H1 (cell line): Measurements from ENCODE around the gene STARD4. TPM values are rescaled to one million over a fixed set of nuclear protein-coding genes. Genes with fewer than 3 reads are reported as not detected.

Experiments
- CTCF ChIA-PET: fragments of 300-600 bp; sonication (Branson Sonifier 250); formaldehyde crosslinking; loops from one replicate; lab custom pipeline; 2021; ENCODE audit not compliant: partially characterized antibody; lab: Charles Lee
- POLR2A ChIA-PET: fragments of 300-600 bp; sonication (Branson Sonifier 250); formaldehyde crosslinking; loops from one replicate; lab custom pipeline; 2021; ENCODE audit warnings: inconsistent platforms; ENCODE audit not compliant: partially characterized antibody; lab: Charles Lee
- DNase-seq, 2 experiments: peaks; one replicate each; pipeline versions ENCODE4 v3.0.0 to v3.0.0-alpha.2; 2010 to 2022; ENCODE audit warnings: low spot score in 2 of 2, low read depth in 1 of 2, mixed read lengths in 1 of 2
- FAIRE-seq: peaks from 2 replicates; lab custom pipeline; 2011; peaks lifted over from hg19 to GRCh38; lab: Jason Lieb, UNC
- H2AFZ ChIP-seq: 2 replicates; pipeline ENCODE4 v1.8.1; 2012; ENCODE audit warnings: low read length, inconsistent platforms
- H2AK5ac ChIP-seq: 2 replicates; pipeline ENCODE4 v1.6.1; 2013; ENCODE audit warnings: low read depth, low read length
- H2BK120ac ChIP-seq: replicated peaks from 2 replicates; pipeline ENCODE3; 2013; ENCODE audit warnings: low read depth, low read length, inconsistent platforms
- H2BK12ac ChIP-seq: 2 replicates; pipeline ENCODE4 v1.6.1; 2013; ENCODE audit warnings: low read depth, low read length
- H2BK15ac ChIP-seq: 2 replicates; pipeline ENCODE4 v1.6.1; 2013; ENCODE audit warnings: low read length
- H2BK20ac ChIP-seq: 2 replicates; pipeline ENCODE4 v1.6.1; 2013; ENCODE audit warnings: low read length
- H2BK5ac ChIP-seq: 2 replicates; pipeline ENCODE4 v1.6.1; 2013; ENCODE audit warnings: low read depth, low read length
- H3K14ac ChIP-seq: 2 replicates; pipeline ENCODE4 v1.6.1; 2013; ENCODE audit warnings: inconsistent platforms; ENCODE audit not compliant: insufficient read length
- H3K18ac ChIP-seq: 2 replicates; pipeline ENCODE4 v1.6.1; 2013; ENCODE audit warnings: low read length; ENCODE audit errors: extremely low read depth
- H3K23ac ChIP-seq: 2 replicates; pipeline ENCODE4 v1.6.1; 2013; ENCODE audit warnings: inconsistent platforms; ENCODE audit not compliant: insufficient read length
- H3K23me2 ChIP-seq: 2 replicates; pipeline ENCODE4 v1.6.1; 2013; ENCODE audit warnings: low read depth, low read length
- H3K27ac ChIP-seq: 2 replicates; pipeline ENCODE4 v1.6.1; 2011; ENCODE audit warnings: low read depth, low read length, inconsistent platforms
- H3K27me3 ChIP-seq, 4 experiments: replicated peaks in 1 of 4; 1 replicate in 1 of 4; 2 replicates in 3 of 4; pipeline versions ENCODE4 v1.6.1 to v1.8.1; 2011 to 2013; ENCODE audit warnings: low read length in 3 of 4, mild to moderate bottlenecking in 3 of 4, inconsistent platforms in 2 of 4, mixed read lengths in 2 of 4, moderate library complexity in 1 of 4; ENCODE audit not compliant: control insufficient read depth in 3 of 4, insufficient read depth in 3 of 4; ENCODE audit errors: extremely low read depth in 1 of 4
- H3K36me3 ChIP-seq, 4 experiments: 2 replicates each; pipeline versions ENCODE4 v1.6.1 to v1.8.1; 2011 to 2013; ENCODE audit warnings: mild to moderate bottlenecking in 4 of 4, low read length in 3 of 4, moderate library complexity in 2 of 4, control low read depth in 1 of 4, inconsistent platforms in 1 of 4; ENCODE audit not compliant: insufficient read depth in 4 of 4, control insufficient read depth in 2 of 4
- H3K4ac ChIP-seq: replicated peaks from 2 replicates; pipeline ENCODE3; 2013; ENCODE audit warnings: low read length, low read depth, mixed read lengths, inconsistent platforms; ENCODE audit not compliant: insufficient read length
- H3K4me1 ChIP-seq, 4 experiments: replicated peaks in 1 of 4; 1 replicate in 1 of 4; 2 replicates in 3 of 4; pipeline versions ENCODE4 v1.6.1 to v1.8.1; 2011 to 2013; ENCODE audit warnings: low read length in 3 of 4, inconsistent platforms in 2 of 4, mixed read lengths in 1 of 4; ENCODE audit not compliant: insufficient read depth in 4 of 4, control insufficient read depth in 3 of 4
- H3K4me2 ChIP-seq, 2 experiments: 2 replicates each; pipeline versions ENCODE4 v1.6.1 to v1.8.1; 2011 to 2013; ENCODE audit warnings: low read depth in 2 of 2, low read length in 2 of 2, control low read depth in 1 of 2, inconsistent platforms in 1 of 2, mild to moderate bottlenecking in 1 of 2; ENCODE audit not compliant: insufficient read depth in 1 of 2
- H3K4me3 ChIP-seq, 4 experiments: fragments of 200-600, 300-600 bp in 1 of 4; sonication (generic), shearing (Covaris generic), sonication (Bioruptor Twin) in 1 of 4; 2 replicates each; pipeline versions ENCODE4 v1.5.1 to v1.8.1; 2011 to 2016; ENCODE audit warnings: low read length in 4 of 4, low read depth in 3 of 4, control low read depth in 2 of 4, inconsistent platforms in 2 of 4, mild to moderate bottlenecking in 2 of 4, mixed read lengths in 1 of 4, moderate library complexity in 1 of 4; ENCODE audit not compliant: insufficient read depth in 2 of 4; ENCODE audit errors: extremely low read depth in 1 of 4
- H3K56ac ChIP-seq: replicated peaks from 2 replicates; pipeline ENCODE3; 2013; ENCODE audit warnings: low read depth, mild to moderate bottlenecking, mixed read lengths, low read length, inconsistent platforms; ENCODE audit not compliant: insufficient read length
- H3K79me1 ChIP-seq: 2 replicates; pipeline ENCODE4 v1.6.1; 2013; ENCODE audit warnings: low read depth, low read length, control low read depth
- H3K79me2 ChIP-seq, 2 experiments: 2 replicates each; pipeline versions ENCODE4 v1.6.1 to v1.8.1; 2012 to 2013; ENCODE audit warnings: low read length in 2 of 2, mild to moderate bottlenecking in 2 of 2, inconsistent platforms in 1 of 2; ENCODE audit not compliant: insufficient read depth in 2 of 2, control insufficient read depth in 1 of 2
- H3K9ac ChIP-seq, 4 experiments: replicated peaks in 1 of 4; 1 replicate in 1 of 4; 2 replicates in 3 of 4; pipeline versions ENCODE4 v1.6.1 to v1.8.1; 2011 to 2013; ENCODE audit warnings: low read depth in 3 of 4, low read length in 3 of 4, control low read depth in 2 of 4, mild to moderate bottlenecking in 2 of 4, moderate library complexity in 2 of 4, inconsistent platforms in 1 of 4; ENCODE audit errors: extremely low read depth in 1 of 4
- H3K9me3 ChIP-seq, 2 experiments: 2 replicates each; pipeline versions ENCODE4 v1.6.1 to v1.8.1; 2012 to 2013; ENCODE audit warnings: mild to moderate bottlenecking in 2 of 2, moderate library complexity in 2 of 2, control low read depth in 1 of 2, inconsistent platforms in 1 of 2, low read depth in 1 of 2, low read length in 1 of 2, mixed read lengths in 1 of 2; ENCODE audit not compliant: insufficient read depth in 2 of 2
- H4K20me1 ChIP-seq, 2 experiments: replicated peaks in 1 of 2; 2 replicates each; pipeline versions ENCODE3 to v1.8.1; 2011 to 2013; ENCODE audit warnings: inconsistent platforms in 2 of 2, low read length in 2 of 2, mild to moderate bottlenecking in 1 of 2; ENCODE audit not compliant: insufficient read depth in 2 of 2, control insufficient read depth in 1 of 2
- H4K5ac ChIP-seq: 2 replicates; pipeline ENCODE4 v1.6.1; 2013; ENCODE audit warnings: low read length, low read depth, mixed read lengths, inconsistent platforms; ENCODE audit not compliant: insufficient read length
- H4K8ac ChIP-seq: 2 replicates; pipeline ENCODE4 v1.8.0; 2013; ENCODE audit warnings: mild to moderate bottlenecking, moderate library complexity, low read length, inconsistent platforms; ENCODE audit not compliant: insufficient read depth; ENCODE audit errors: extremely low read depth
- H4K91ac ChIP-seq: replicated peaks from 2 replicates; pipeline ENCODE3; 2013; ENCODE audit warnings: low read length, mixed read lengths, inconsistent platforms; ENCODE audit not compliant: insufficient read length
- FOSL1 ChIP-seq: IDR thresholded peaks from 2 replicates; pipeline ENCODE4 v1.6.1; 2011; ENCODE audit warnings: mild to moderate bottlenecking, low read depth, low read length, moderate library complexity; ENCODE audit not compliant: insufficient read depth
- GTF2F1 ChIP-seq: IDR thresholded peaks from 2 replicates; pipeline ENCODE4 v1.6.1; 2012; ENCODE audit warnings: low read depth, low read length, improper control_type of control experiment, borderline replicate concordance
- POLR2A ChIP-seq, 2 experiments: IDR thresholded peaks; 1 replicate in 1 of 2; 2 replicates in 1 of 2; pipeline ENCODE4 v1.6.1; 2011; ENCODE audit warnings: low read depth in 2 of 2, low read length in 2 of 2, mild to moderate bottlenecking in 2 of 2; ENCODE audit errors: control extremely low read depth in 1 of 2
- RAD21 ChIP-seq, 2 experiments: IDR thresholded peaks in 1 of 2; conservative IDR thresholded peaks in 1 of 2; 2 replicates each; pipeline ENCODE4 v1.6.1; 2011; ENCODE audit warnings: low read depth in 2 of 2, low read length in 2 of 2, improper control_type of control experiment in 1 of 2, inconsistent platforms in 1 of 2, mild to moderate bottlenecking in 1 of 2, moderate library complexity in 1 of 2
- SIN3A ChIP-seq, 2 experiments: IDR thresholded peaks in 1 of 2; conservative IDR thresholded peaks in 1 of 2; 2 replicates each; pipeline ENCODE4 v1.6.1; 2011 to 2012; ENCODE audit warnings: low read length in 2 of 2, improper control_type of control experiment in 1 of 2, low read depth in 1 of 2, mild to moderate bottlenecking in 1 of 2
- SP4 ChIP-seq: IDR thresholded peaks from 2 replicates; pipeline ENCODE4 v1.6.1; 2012; ENCODE audit warnings: low read length, inconsistent platforms
- SRF ChIP-seq: IDR thresholded peaks from 2 replicates; pipeline ENCODE4 v1.6.1; 2011; ENCODE audit warnings: mild to moderate bottlenecking, low read depth, low read length, moderate library complexity
- TAF7 ChIP-seq: optimal IDR thresholded peaks from 2 replicates; pipeline ENCODE3; 2011; ENCODE audit warnings: low read depth, mild to moderate bottlenecking, inconsistent platforms, low read length, moderate library complexity, borderline replicate concordance
- ZNF274 ChIP-seq: IDR thresholded peaks from 2 replicates; pipeline ENCODE4 v1.7.0; 2012; ENCODE audit warnings: low read length, borderline replicate concordance; ENCODE audit errors: extremely low read depth
- WGBS, 2 experiments: shearing (Covaris generic) in 1 of 2; methylation state at CpG; one replicate each; pipeline versions ENCODE4 v1.1.6 to v1.1.7; 2013 to 2015; ENCODE audit warnings: low lambda C conversion rate in 2 of 2, mixed read lengths in 2 of 2, inconsistent platforms in 1 of 2, low coverage in 1 of 2, missing lambda C conversion rate in 1 of 2; ENCODE audit not compliant: insufficient replicate concordance in 2 of 2, insufficient coverage in 1 of 2, insufficient read length in 1 of 2; ENCODE audit errors: extremely low coverage in 1 of 2, missing lambda C conversion rate in 1 of 2; 5-methylcytosine and 5-hydroxymethylcytosine counted together
- polyA plus RNA-seq, 7 experiments: library from polyadenylated mRNA; depleted of rRNA in 3 of 7; stranded (reverse) in 5 of 7; unstranded in 2 of 7; fragments of >200 nt in 5 of 7; fragments of 200-250 nt in 2 of 7; gene quantifications; 1 replicate in 5 of 7; 2 replicates in 1 of 7; 4 replicates in 1 of 7; pipeline versions ENCODE4 v1.2.1 to v1.2.3, GENCODE V29; 2011 to 2013; ENCODE audit warnings: missing spikeins in 2 of 7, mixed read lengths in 2 of 7
- total RNA-seq: library from RNA; stranded (reverse); fragmentation: NEBNext Ultra II Directional; extraction: Animal tissue kit (Norgen Biotek cat#: 25700); gene quantifications from 2 replicates; pipeline ENCODE4 v1.2.1, GENCODE V29; 2021

STARD4 gene
- total and polyA plus RNA-seq, 2 of the 8 experiments (the other 6 are each of a cell fraction or from before 2014, with no cell fraction given): 10.8 to 47.9 TPM

DNA sequence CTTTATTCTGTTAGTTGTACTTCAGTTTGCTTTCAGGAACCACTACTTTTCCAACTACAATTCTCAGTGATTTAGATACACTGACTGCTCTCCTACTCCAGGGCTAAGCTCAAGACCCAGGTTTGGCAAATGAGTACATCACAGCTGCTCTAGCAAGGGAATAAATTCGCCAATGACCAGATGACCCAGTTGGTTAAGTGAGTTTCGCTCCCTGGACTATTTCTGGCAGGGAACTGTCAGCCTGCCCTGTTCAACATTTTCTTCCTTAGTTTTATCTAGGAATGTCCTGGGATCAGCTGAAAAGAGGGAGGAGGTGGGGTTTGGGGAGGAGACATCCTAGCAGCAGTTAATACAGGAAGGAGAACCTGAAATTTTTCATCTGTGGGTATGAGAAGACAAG is 6.4 kb upstream of the STARD4 start:
- no peak overlapping the region for H2BK20ac ChIP-seq
- DNase-seq (no peak), FAIRE-seq (no peak)
- no peak overlapping the region for H4K5ac ChIP-seq
- H2AK5ac ChIP-seq: no peak overlapping the region
- H3K18ac ChIP-seq: no peak overlapping the region
- H3K4me1 ChIP-seq: peaks cover 0 to 1% (median under 1%) of the 10 kb centered on the region in 4 experiments; a peak in 3 of 7 replicates
- H3K27ac ChIP-seq: no peak overlapping the region
- H3K79me2 ChIP-seq: no peaks in the 10 kb centered on the region
- no peaks in the 10 kb centered on the region for H3K36me3 ChIP-seq
- TF ChIP-seq TAF7 (no peak), FOSL1 (no peak), SP4 (no peak), SIN3A (conservative IDR thresholded peaks at IDR 0.05 in 1 of 2, IDR thresholded peaks at IDR 0.05 in 1 of 2; ENCODE audit: low read depth in 1 of 2, low read length in 2 of 2) (no peak), RAD21 (IDR thresholded peaks at IDR 0.05 in 1 of 2, conservative IDR thresholded peaks at IDR 0.05 in 1 of 2; ENCODE audit: low read depth in 2 of 2, low read length in 2 of 2) (no peak), GTF2F1 (no peak), POLR2A (IDR thresholded peaks at IDR 0.05; ENCODE audit: control extremely low read depth in 1 of 2, low read depth in 2 of 2, low read length in 2 of 2) (no peak), ZNF274 (no peak), SRF (no peak)
- TF ChIP-seq, all 59 proteins: peak for 0
- Histone ChIP-seq H3K23ac (no peak overlapping the region), H2BK5ac (no peak overlapping the region), H3K27me3 (no peaks in the 10 kb centered on the region), H3K56ac (no peak overlapping the region), H3K4ac (no peak overlapping the region), H3K23me2 (no peaks in the 10 kb centered on the region), H3K79me1 (no peaks in the 10 kb centered on the region), H3K14ac (no peak overlapping the region), H2AFZ (no peak overlapping the region), H3K4me2 (no peak overlapping the region), H4K91ac (no peak overlapping the region), H2BK15ac (no peak overlapping the region), H3K9me3 (no peaks in the 10 kb centered on the region), H4K20me1 (no peaks in the 10 kb centered on the region), H4K8ac (no peak overlapping the region), H3K9ac (no peak overlapping the region), H3K4me3 (no peak overlapping the region), H2BK120ac (no peak overlapping the region), H2BK12ac (no peak overlapping the region)
- POLR2A ChIA-PET: no interaction called here
- CTCF ChIA-PET: interaction anchor here (0.6 to 6.3 kb wide), 2 partner anchors 13 to 322 kb away, joined by 3 to 50 read pairs; no protein-coding TSS in a partner anchor
- 85% methylated on average over 2 of the region's 2 CpGs; no CpG with 5 or more reads in 1 of the 2 experiments for WGBS, 2 experiments
